ENCODE results near the gene FBLL1. TPM values are rescaled to one million over a fixed set of nuclear protein-coding genes. Genes with fewer than 3 reads are reported as not detected.
A peak's percentile ranks its signal among the peaks of the same experiment; 100 is the strongest.

The FBLL1 gene
- total and polyA plus RNA-seq, 10 of the 15 experiments (the other 5 are each of a cell fraction or from before 2014, with no cell fraction given) = 0.04 to 0.23 (median 0.15) TPM; not detected in 7

GRCh38 chr5:168513861-168514428 is 15.2 kb upstream of the FBLL1 start:
- 98% methylated on average over 2 of the region's 2 CpGs for WGBS (ENCODE audit: insufficient coverage, insufficient replicate concordance, low lambda C conversion rate, missing lambda C conversion rate)
- SMC1A ChIA-PET (ENCODE audit: uncharacterized antibody, unreplicated experiment) = no interaction called here
- Histone ChIP-seq H3K4me1 (ENCODE audit: control insufficient read depth, insufficient read depth, low read length) (no peaks in the 10 kb centered on the region), H4K20me1 (ENCODE audit: control insufficient read depth, insufficient read depth) (no peaks in the 10 kb centered on the region), H3K27ac (ENCODE audit: control insufficient read depth, insufficient read depth) (no peak overlapping the region), H3K9ac (ENCODE audit: control insufficient read depth, insufficient read depth, low read length) (no peak overlapping the region), H3K4me3 (no peak overlapping the region), H3K27me3 (replicated peaks in 1 of 2; ENCODE audit: control insufficient read depth in 2 of 2, insufficient read depth in 2 of 2, low read length in 1 of 2) (no peaks in the 10 kb centered on the region), H3K79me2 (ENCODE audit: control insufficient read depth, insufficient read depth, low read length) (no peaks in the 10 kb centered on the region), H3K36me3 (ENCODE audit: control insufficient read depth in 2 of 2, insufficient read depth in 2 of 2, low read length in 1 of 2) (peaks cover 14 to 64% of the 10 kb centered on the region in 2 experiments), H3K4me2 (ENCODE audit: control insufficient read depth, insufficient read depth) (no peak overlapping the region), H3K9me3 (replicated peaks; ENCODE audit: control insufficient read depth, insufficient read depth, low read length) (peaks cover 13% of the 10 kb centered on the region; the same call in 2 of the 3 replicates), H2AFZ (ENCODE audit: control insufficient read depth, low read depth, low read length) (no peak overlapping the region)
- CTCF ChIA-PET = no interaction called here
- intact Hi-C loops (cut with micrococcal nuclease; ENCODE audit: unreplicated experiment) (no loop called here), in situ Hi-C loops (cut with MboI) (no loop called here)
- no peak for DNase-seq (ENCODE audit: low read depth, low spot score)
- RAD21 ChIA-PET (ENCODE audit: unreplicated experiment) = no interaction called here
- TF ChIP-seq ZSCAN29 (IDR thresholded peaks at IDR 0.05) = no peak
- TF ChIP-seq MYB (IDR thresholded peaks at IDR 0.05; ENCODE audit: borderline replicate concordance, low read depth, low read length) = no peak
- no peak for TF ChIP-seq BRCA1 (IDR thresholded peaks at IDR 0.05; ENCODE audit: low read depth, low read length)
- TF ChIP-seq CBX5 (IDR thresholded peaks at IDR 0.05; ENCODE audit: low read depth) = peak; percentile 94
- no peak for TF ChIP-seq PAX8 (IDR thresholded peaks at IDR 0.05)
- no peak for TF ChIP-seq DPF2 (IDR thresholded peaks at IDR 0.05)
- TF ChIP-seq ATF3 (IDR thresholded peaks at IDR 0.05; ENCODE audit: borderline replicate concordance, extremely low read depth, low read depth, low read length) = no peak
- no TSS peak for BruUV-seq (replicated peaks)
- POLR2A ChIA-PET = no interaction called here
- ATAC-seq = no peak
- FAIRE-seq = no peak

GRCh38 chr5:168525856-168526255 is 3.2 kb upstream of the FBLL1 start:
- ChIA-PET RAD21 (ENCODE audit: unreplicated experiment) (no interaction called here), POLR2A (no interaction called here), SMC1A (ENCODE audit: uncharacterized antibody, unreplicated experiment) (interaction anchor here (1.0 kb wide), 1 partner anchor 229 kb away, joined by 3 read pairs; no protein-coding TSS in a partner anchor), CTCF (no interaction called here)
- in situ Hi-C loops (cut with MboI) = no loop called here
- no peak for DNase-seq (ENCODE audit: low read depth, low spot score)
- H3K27ac ChIP-seq (ENCODE audit: control insufficient read depth, insufficient read depth) = no peak overlapping the region
- no peak for ATAC-seq
- intact Hi-C loops (cut with micrococcal nuclease; ENCODE audit: unreplicated experiment) = no loop called here
- no peaks in the 10 kb centered on the region for H3K36me3 ChIP-seq (ENCODE audit: control insufficient read depth in 2 of 2, insufficient read depth in 2 of 2, low read length in 1 of 2)
- TF ChIP-seq MXI1 (IDR thresholded peaks at IDR 0.05; ENCODE audit: low read depth, low read length) (no peak), PAX8 (IDR thresholded peaks at IDR 0.05) (no peak)
- no peak overlapping the region for H2AFZ ChIP-seq (ENCODE audit: control insufficient read depth, low read depth, low read length)
- H3K4me3 ChIP-seq = no peak overlapping the region
- H3K9ac ChIP-seq (ENCODE audit: control insufficient read depth, insufficient read depth, low read length) = no peak overlapping the region
- peaks cover 0 to 3% of the 10 kb centered on the region in 2 experiments; a peak in 1 of 4 replicates for H3K27me3 ChIP-seq (replicated peaks in 1 of 2; ENCODE audit: control insufficient read depth in 2 of 2, insufficient read depth in 2 of 2, low read length in 1 of 2)
- no TSS peak for BruUV-seq (replicated peaks)
- 79% methylated on average over 2 of the region's 2 CpGs for WGBS (ENCODE audit: insufficient coverage, insufficient replicate concordance, low lambda C conversion rate, missing lambda C conversion rate)
- H3K79me2 ChIP-seq (ENCODE audit: control insufficient read depth, insufficient read depth, low read length) = no peaks in the 10 kb centered on the region
- no peaks in the 10 kb centered on the region for H3K4me1 ChIP-seq (ENCODE audit: control insufficient read depth, insufficient read depth, low read length)
- H3K4me2 ChIP-seq (ENCODE audit: control insufficient read depth, insufficient read depth) = no peak overlapping the region
- FAIRE-seq = no peak
- no peaks in the 10 kb centered on the region for H4K20me1 ChIP-seq (ENCODE audit: control insufficient read depth, insufficient read depth)
- peaks cover 2% of the 10 kb centered on the region; the same call in 1 of the 3 replicates for H3K9me3 ChIP-seq (replicated peaks; ENCODE audit: control insufficient read depth, insufficient read depth, low read length)
